Testis (tissue), 3 donors: ENCODE data around the gene LPP. TPM values are rescaled to one million over a fixed set of nuclear protein-coding genes. Genes with fewer than 3 reads are reported as not detected.

Experiments used
- DNase-seq: peaks from one replicate; pipeline ENCODE4 v3.0.0-alpha.2; 2019
- H3K27ac ChIP-seq, 2 donors: fragments of 200-600 bp; sonication (generic); one replicate each; pipeline ENCODE4 v1.5.1; 2019
- H3K27me3 ChIP-seq: fragments of 200-600 bp; sonication (generic); one replicate; pipeline ENCODE4 v1.5.1; 2019
- H3K36me3 ChIP-seq: fragments of 200-600 bp; sonication (generic); one replicate; pipeline ENCODE4 v1.5.1; 2017; ENCODE audit warnings: low read depth; ENCODE audit errors: missing control alignments
- H3K4me1 ChIP-seq: fragments of 200-600 bp; sonication (generic); one replicate; pipeline ENCODE4 v1.5.1; 2019
- H3K4me3 ChIP-seq, 2 donors: fragments of 200-600 bp; sonication (generic); one replicate each; pipeline ENCODE4 v1.5.1; 2017 to 2019
- H3K9me3 ChIP-seq: fragments of 200-600 bp; sonication (generic); one replicate; pipeline ENCODE4 v1.5.1; 2017
- POLR2A ChIP-seq: fragments of 450-650 bp; IDR thresholded peaks from one replicate; pipeline ENCODE4 v1.6.1; 2017; ENCODE audit warnings: antibody characterized with exemption, mild to moderate bottlenecking, moderate library complexity
- WGBS, 2 donors: methylation state at CpG; one replicate each; pipeline ENCODE4 v1.1.5; 2018; 5-methylcytosine and 5-hydroxymethylcytosine counted together
- intact Hi-C: fragments of 100-400 bp; cut with DNase I; formaldehyde crosslinking; loops from one replicate; pipeline ENCODE4 v1.15.1; 2023; ENCODE audit warnings: low total_unique reads
- polyA plus RNA-seq: library from polyadenylated mRNA; stranded (reverse); fragments of 350-450 nt; fragmentation: Illumina TruSeq; extraction: RNeasy Lipid Tissue Mini Kit (QIAGEN cat#74804); gene quantifications from one replicate; pipeline ENCODE4 v1.2.3, GENCODE V29; 2014; ENCODE audit warnings: low read depth, low replicate concordance; ENCODE audit not compliant: insufficient read depth
- total RNA-seq, 2 donors: library from RNA; depleted of rRNA; stranded (reverse); fragments of >200 nt; gene quantifications; one replicate each; pipeline ENCODE4 v1.2.3, GENCODE V29; 2016
- TF ChIP-seq, protein P1 (sequence below), 3 experiments: fragments of 450-650 bp in 2 of 3; fragments of 200-600 bp in 1 of 3; sonication (generic) in 1 of 3; IDR thresholded peaks; one replicate each; pipeline ENCODE4 v1.5.1; 2016 to 2019; ENCODE audit warnings: antibody characterized with exemption in 3 of 3, mild to moderate bottlenecking in 2 of 3, moderate library complexity in 1 of 3

LPP gene
- total and polyA plus RNA-seq, 3 donors from 2014 or later: 89.9 to 135 (median 132) TPM

DNA sequence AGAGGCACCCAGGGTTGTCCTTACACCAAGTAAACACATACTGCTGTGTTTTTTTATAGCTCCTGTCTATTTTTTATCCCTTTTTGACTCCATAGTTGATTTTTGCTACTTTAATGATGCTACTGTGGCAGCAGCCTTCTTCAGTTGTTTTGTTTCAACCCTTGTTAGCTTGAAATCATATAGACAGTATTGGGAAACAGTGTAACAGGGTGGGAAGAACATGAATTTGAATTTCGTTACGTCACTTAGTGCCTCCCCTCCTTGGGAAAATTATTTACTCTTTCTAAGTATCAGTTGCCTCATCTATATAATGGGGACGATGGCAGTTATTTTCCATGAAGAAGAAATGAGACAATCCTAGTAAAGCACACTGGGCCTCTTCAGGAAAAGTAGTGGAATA, 608.0 kb downstream of the LPP start:
- Histone ChIP-seq H3K4me3 (no peak overlapping the region), H3K9me3 (no peaks in the 10 kb centered on the region), H3K4me1 (no peaks in the 10 kb centered on the region), H3K27ac (no peak overlapping the region), H3K36me3 (no peaks in the 10 kb centered on the region), H3K27me3 (no peaks in the 10 kb centered on the region)
- DNase-seq: no peak
- TF ChIP-seq POLR2A: no peak
- TF ChIP-seq, protein P1, sequence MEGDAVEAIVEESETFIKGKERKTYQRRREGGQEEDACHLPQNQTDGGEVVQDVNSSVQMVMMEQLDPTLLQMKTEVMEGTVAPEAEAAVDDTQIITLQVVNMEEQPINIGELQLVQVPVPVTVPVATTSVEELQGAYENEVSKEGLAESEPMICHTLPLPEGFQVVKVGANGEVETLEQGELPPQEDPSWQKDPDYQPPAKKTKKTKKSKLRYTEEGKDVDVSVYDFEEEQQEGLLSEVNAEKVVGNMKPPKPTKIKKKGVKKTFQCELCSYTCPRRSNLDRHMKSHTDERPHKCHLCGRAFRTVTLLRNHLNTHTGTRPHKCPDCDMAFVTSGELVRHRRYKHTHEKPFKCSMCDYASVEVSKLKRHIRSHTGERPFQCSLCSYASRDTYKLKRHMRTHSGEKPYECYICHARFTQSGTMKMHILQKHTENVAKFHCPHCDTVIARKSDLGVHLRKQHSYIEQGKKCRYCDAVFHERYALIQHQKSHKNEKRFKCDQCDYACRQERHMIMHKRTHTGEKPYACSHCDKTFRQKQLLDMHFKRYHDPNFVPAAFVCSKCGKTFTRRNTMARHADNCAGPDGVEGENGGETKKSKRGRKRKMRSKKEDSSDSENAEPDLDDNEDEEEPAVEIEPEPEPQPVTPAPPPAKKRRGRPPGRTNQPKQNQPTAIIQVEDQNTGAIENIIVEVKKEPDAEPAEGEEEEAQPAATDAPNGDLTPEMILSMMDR (IDR thresholded peaks at IDR 0.05): no peak
- WGBS, 2 donors: 69 to 90% methylated on average over 3 of the region's 3 CpGs
- intact Hi-C loops: no loop called here

DNA sequence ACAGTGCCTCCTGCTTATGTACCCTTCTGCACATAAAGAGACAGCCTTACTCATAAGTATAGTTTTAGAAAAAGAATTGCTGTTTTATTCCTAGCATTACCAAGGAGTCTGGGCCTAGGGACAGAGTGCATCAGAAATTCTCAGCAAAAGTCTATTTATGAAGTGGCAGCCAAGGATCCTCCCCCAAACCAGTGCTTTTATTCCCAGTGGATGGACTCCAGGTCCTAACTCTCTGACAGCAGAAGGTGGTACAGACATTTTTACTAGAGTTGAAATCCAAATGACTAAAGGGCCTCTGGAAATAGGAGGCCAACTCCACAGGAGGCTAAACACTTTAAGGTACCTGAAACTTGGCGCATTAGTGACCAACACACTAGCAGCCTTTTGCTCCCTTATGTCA, 610.7 kb downstream of the LPP start:
- TF ChIP-seq, protein P1 (IDR thresholded peaks at IDR 0.05): no peak
- no peak for TF ChIP-seq POLR2A
- no peak overlapping the region for H3K27ac ChIP-seq
- H3K27me3 ChIP-seq: no peaks in the 10 kb centered on the region
- DNase-seq: no peak
- H3K4me3 ChIP-seq: no peak overlapping the region
- intact Hi-C loops: no loop called here
- 89 to 92% methylated on average over 1 of the region's 1 CpG for WGBS, 2 donors
- H3K4me1 ChIP-seq: no peaks in the 10 kb centered on the region
- no peaks in the 10 kb centered on the region for H3K9me3 ChIP-seq
- H3K36me3 ChIP-seq: no peaks in the 10 kb centered on the region

DNA sequence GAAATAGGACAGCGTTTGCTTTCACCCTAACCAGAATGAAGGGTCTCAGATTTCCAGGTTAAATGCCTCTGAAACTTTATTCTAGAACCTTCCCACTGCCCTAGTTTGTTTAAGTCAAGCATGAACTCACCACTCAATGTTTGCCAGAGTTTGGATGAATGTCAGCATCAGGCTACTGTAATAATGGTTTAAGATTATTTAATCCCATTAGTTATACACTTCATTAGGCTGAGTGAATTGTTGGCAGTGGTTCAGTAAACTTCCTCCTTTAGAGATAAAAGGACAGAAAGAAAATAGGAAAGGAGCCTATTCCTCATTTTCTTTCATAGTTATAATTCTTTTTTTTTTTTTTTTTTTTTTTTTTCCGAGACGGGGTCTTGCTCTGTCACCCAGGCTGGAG, 615.9 kb downstream of the LPP start:
- H3K27ac ChIP-seq: no peak overlapping the region

DNA sequence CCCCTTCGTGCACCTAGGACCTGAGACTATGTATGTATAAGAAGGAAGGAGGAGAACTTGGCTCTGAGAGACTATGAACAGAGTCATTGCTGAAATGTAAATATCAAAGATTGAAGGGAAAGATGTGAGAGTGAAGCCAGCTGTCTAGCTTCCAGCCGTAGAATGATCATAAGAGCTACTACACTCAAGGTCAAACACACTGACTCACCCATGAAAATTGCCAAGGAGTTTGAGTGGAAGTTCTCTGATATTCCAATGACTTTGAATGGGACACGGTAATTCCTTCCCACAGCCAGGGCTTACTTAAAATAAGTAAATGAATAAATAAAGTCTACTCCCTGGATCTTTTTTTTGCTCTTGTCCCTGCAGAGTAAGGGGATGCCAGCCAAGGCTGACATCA, 618.9 kb downstream of the LPP start:
- Histone ChIP-seq H3K27ac (no peak overlapping the region), H3K36me3 (no peaks in the 10 kb centered on the region), H3K9me3 (no peaks in the 10 kb centered on the region), H3K27me3 (no peaks in the 10 kb centered on the region), H3K4me1 (peaks cover 6% of the 10 kb centered on the region), H3K4me3 (no peak overlapping the region)
- intact Hi-C loops: no loop called here
- peak; percentile 52 for DNase-seq
- WGBS, 2 donors: 39 to 55% methylated on average over 3 of the region's 3 CpGs
- TF ChIP-seq, protein P1 (IDR thresholded peaks at IDR 0.05): no peak
- TF ChIP-seq POLR2A: no peak

More for the DNA sequence above, 615.9 kb downstream of the LPP start:
- H3K4me1 ChIP-seq: peaks cover 6% of the 10 kb centered on the region
- DNase-seq: no peak
- TF ChIP-seq, protein P1 (IDR thresholded peaks at IDR 0.05): no peak
- no peak for TF ChIP-seq POLR2A
- H3K36me3 ChIP-seq: no peaks in the 10 kb centered on the region
- intact Hi-C loops: no loop called here
- no peaks in the 10 kb centered on the region for H3K27me3 ChIP-seq
- WGBS, 2 donors: 85 to 91% methylated on average over 3 of the region's 3 CpGs
- H3K9me3 ChIP-seq: no peaks in the 10 kb centered on the region
- H3K4me3 ChIP-seq: no peak overlapping the region

DNA sequence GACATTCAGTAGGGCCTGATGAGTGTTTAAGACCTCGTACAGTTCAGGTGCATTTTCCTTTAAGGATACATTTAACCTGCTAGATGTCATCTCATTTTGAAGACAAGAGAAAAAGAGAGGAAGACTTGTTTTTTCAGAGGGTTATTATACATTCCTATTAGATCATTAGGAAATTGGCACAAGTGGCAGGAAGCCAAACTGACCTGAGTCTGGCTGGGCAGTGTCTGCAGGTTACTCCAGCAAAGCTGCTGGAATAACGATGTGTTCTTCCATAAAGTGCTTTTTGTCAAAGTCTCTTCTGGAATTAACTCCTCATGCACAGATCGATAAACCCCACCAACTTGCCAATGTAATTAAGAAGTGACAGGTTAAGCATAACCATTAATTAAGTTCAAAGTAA, 621.5 kb downstream of the LPP start:
- H3K4me3 ChIP-seq: no peak overlapping the region
- no peaks in the 10 kb centered on the region for H3K27me3 ChIP-seq
- no peak overlapping the region for H3K27ac ChIP-seq
- peaks cover 8% of the 10 kb centered on the region for H3K4me1 ChIP-seq
- no peaks in the 10 kb centered on the region for H3K9me3 ChIP-seq
- intact Hi-C loops: no loop called here
- 75 to 93% methylated on average over 3 of the region's 3 CpGs for WGBS, 2 donors
- TF ChIP-seq, protein P1 (IDR thresholded peaks at IDR 0.05): no peak
- no peak for TF ChIP-seq POLR2A
- DNase-seq: no peak
- no peaks in the 10 kb centered on the region for H3K36me3 ChIP-seq
